ENCODE results near the gene ZCWPW1.

GRCh38 chr7:100464210-100464660 is 35.7 kb upstream of the ZCWPW1 start, which contains the start of gene SPACDR:
- TF ChIP-seq CTCF (CRISPR knock-in tag; IDR thresholded peaks at IDR 0.05) (no peak), POLR2A (IDR thresholded peaks at IDR 0.05; ENCODE audit: insufficient read depth in 1 of 2, low read depth in 2 of 2, low read length in 2 of 2) (no peak), RNF2 (conservative IDR thresholded peaks at IDR 0.05; ENCODE audit: low read depth) (no peak), NCOA1 (CRISPR knock-in tag; IDR thresholded peaks at IDR 0.05) (no peak), HINFP (CRISPR knock-in tag; IDR thresholded peaks at IDR 0.05; ENCODE audit: low read depth) (no peak), REST (IDR thresholded peaks at IDR 0.05; ENCODE audit: borderline replicate concordance in 1 of 2, low read depth in 1 of 2, low read length in 2 of 2) (no peak), CREB1 (IDR thresholded peaks at IDR 0.05) (no peak), CREB1 (CRISPR knock-in tag; IDR thresholded peaks at IDR 0.05) (no peak), CREM (IDR thresholded peaks at IDR 0.05) (no peak), CREM (CRISPR knock-in tag; IDR thresholded peaks at IDR 0.05) (no peak)

All from HepG2 (cell line).